Epithelial cell of proximal tubule (primary cell): ENCODE data around the gene OR56A1. TPM values are rescaled to one million over a fixed set of nuclear protein-coding genes. Genes with fewer than 3 reads are reported as not detected.
A peak's percentile ranks its signal among the peaks of the same experiment; 100 is the strongest.

ENCODE experiments used
- DNase-seq: peaks from one replicate; pipeline ENCODE4 v3.0.0-alpha.2; 2011; ENCODE audit warnings: low read depth
- H3K4me3 ChIP-seq: 2 replicates; pipeline ENCODE4 v1.5.1; 2011; ENCODE audit warnings: low read depth, mild to moderate bottlenecking, low read length
- total RNA-seq: library from RNA; depleted of rRNA; stranded (reverse); fragments of >200 nt; gene quantifications from 2 replicates; pipeline ENCODE4 v1.2.3, GENCODE V29; 2015
- TF ChIP-seq, protein P1 (sequence below): conservative IDR thresholded peaks from 2 replicates; pipeline ENCODE4 v1.5.1; 2012; ENCODE audit warnings: low read depth, mild to moderate bottlenecking, low read length

OR56A1 gene
- total RNA-seq, 1 donor from 2014 or later, result not detected

- TF ChIP-seq, protein P1, sequence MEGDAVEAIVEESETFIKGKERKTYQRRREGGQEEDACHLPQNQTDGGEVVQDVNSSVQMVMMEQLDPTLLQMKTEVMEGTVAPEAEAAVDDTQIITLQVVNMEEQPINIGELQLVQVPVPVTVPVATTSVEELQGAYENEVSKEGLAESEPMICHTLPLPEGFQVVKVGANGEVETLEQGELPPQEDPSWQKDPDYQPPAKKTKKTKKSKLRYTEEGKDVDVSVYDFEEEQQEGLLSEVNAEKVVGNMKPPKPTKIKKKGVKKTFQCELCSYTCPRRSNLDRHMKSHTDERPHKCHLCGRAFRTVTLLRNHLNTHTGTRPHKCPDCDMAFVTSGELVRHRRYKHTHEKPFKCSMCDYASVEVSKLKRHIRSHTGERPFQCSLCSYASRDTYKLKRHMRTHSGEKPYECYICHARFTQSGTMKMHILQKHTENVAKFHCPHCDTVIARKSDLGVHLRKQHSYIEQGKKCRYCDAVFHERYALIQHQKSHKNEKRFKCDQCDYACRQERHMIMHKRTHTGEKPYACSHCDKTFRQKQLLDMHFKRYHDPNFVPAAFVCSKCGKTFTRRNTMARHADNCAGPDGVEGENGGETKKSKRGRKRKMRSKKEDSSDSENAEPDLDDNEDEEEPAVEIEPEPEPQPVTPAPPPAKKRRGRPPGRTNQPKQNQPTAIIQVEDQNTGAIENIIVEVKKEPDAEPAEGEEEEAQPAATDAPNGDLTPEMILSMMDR, result no peak
- no peak overlapping the region for H3K4me3 ChIP-seq
- no peak for DNase-seq
These were observed 17.5 kb downstream of the OR56A1 start for GRCh38 chr11:6013042-6013441.

DNA sequence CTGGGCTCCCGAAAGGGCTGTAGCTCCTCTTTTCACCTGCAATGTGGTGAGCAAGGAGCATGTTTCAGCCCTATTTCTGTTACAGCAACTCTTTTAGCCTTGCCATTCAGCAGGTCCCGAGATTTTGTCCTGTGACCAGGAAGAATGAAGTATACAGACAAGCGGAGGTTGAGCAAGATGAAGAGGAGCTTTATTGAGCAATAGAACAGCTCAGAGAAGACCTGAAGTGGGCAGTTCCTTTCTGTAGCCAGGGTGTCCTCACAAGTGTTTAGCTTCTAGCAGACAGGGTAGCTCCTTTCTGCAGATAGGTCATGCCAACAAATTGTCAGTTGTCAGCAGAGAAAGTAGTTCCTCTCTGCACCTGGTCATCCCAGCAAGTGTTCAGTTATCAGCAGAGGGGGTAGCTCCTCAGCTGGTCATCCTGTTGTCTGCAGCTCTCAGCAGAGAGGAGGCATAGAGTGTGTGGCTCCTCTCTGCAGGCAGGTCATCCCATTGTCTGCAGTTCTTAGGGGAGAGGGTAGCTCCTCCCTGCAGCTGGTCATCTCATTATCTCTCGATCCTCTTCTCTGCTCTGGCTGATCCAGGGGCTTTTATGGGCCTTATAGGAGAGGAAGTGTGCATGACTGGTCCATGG lies 18.4 kb downstream of the OR56A1 start:
- TF ChIP-seq, protein P1, result no peak
- no peak overlapping the region for H3K4me3 ChIP-seq
- DNase-seq, result no peak

GRCh38 chr11:6006846-6007245 lies 23.7 kb downstream of the OR56A1 start, which contains the start of gene OR56A4:
TSS of gene OR56A4 (minus strand) at chr11:6006946. CDS start at chr11:6002992, 3,954 bp downstream.
- no peak within 1 kb of the TSS for H3K4me3 ChIP-seq
- TF ChIP-seq, protein P1, result no peak
- DNase-seq, result no peak

- H3K4me3 ChIP-seq, result no peak overlapping the region
- no peak for DNase-seq
- TF ChIP-seq, protein P1, result no peak
These were observed 24.2 kb downstream of the OR56A1 start for GRCh38 chr11:6006395-6006794.

DNA sequence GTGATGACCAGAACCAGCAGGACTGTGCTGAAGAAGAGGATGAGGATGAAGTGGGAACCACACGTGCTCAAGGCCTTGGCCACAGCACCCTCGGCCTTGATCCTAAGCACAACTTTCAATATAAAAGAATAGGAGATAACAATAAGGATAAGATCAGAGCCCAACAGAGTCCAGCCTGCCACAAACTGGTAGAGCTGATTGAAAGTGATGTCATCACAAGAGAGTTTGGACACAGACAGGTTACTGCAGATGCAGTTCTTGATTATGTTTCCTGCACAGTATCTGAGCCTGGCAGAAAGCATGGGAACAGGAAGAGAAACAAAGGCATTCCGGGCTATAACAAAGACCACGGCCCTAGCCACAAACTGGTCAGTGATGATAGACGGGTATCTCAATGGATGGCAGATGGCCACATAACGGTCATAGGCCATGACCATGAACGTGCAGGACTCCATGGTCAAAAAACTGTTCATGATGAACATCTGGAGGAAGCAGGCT lies 28.3 kb downstream of the OR56A1 start:
- H3K4me3 ChIP-seq, result no peak overlapping the region

DNA sequence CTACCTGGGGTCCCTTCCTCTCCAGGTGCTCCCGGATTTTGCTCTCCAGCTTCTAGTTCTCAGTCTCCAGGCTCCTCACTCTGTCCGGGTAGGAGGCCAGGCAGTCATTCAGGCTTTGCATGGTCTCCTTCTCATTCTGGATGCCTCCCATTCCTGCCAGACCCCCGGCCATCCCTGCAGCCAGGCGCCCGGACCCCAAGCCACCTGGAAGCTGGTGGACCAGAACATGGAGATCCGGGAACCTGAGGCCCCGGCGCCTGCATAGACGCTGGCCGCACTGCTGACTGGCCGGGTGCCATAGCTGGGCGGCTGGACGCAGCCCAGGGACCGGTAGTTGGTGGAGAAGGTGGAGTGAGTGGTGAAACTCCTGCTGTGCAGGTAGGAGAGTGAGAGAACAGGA lies 35.8 kb downstream of the OR56A1 start:
- no peak for DNase-seq
- TF ChIP-seq, protein P1, result no peak

More for the DNA sequence above, 28.3 kb downstream of the OR56A1 start:
- TF ChIP-seq, protein P1, result no peak
- no peak for DNase-seq

DNA sequence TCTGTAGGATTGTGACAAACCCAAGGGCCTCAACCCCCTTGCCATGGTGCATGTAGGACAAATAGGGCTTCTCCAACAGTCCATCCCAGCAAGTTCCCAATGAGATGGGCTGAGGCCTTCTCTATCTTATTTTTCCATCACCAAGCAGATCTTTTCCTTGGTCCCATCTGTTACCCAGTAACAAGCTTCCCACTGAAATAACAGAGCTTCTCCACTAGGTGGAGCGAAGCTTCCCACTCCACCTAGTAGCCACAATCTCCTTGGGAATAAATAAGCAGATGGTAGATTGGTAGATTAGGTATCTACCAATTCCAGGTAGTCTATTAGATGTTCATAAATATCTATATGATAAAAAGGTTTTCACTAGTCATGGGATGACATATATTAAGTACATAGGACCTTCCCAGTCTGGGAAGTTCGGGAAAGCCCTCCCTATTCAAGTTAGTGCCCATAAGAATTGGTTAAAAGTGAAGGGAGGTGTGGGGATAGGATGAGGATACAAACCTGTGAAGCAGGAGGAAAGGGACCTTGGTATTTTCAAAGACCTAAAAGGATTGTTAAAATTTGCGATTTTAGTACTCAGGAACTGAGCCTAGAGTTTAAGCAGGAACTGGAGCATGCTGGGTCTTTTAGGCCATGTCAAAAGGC lies 37.8 kb downstream of the OR56A1 start:
- H3K4me3 ChIP-seq, result no peak overlapping the region
- TF ChIP-seq, protein P1, result peak; percentile 65
- no peak for DNase-seq

More for the DNA sequence above, 35.8 kb downstream of the OR56A1 start:
- no peak overlapping the region for H3K4me3 ChIP-seq
